K562 (cell line): ENCODE results near the gene APC2. TPM values are rescaled to one million over a fixed set of nuclear protein-coding genes. Genes with fewer than 3 reads are reported as not detected.

ENCODE experiments used
- ATAC-seq: fragments of 200-7000 bp; cut with Tn5 transposase; 3 replicates; pipeline ENCODE4 v1.9.1; 2020; ENCODE audit warnings: moderate library complexity
- BruUV-seq: library from RNA; stranded (reverse); fragments of 400-500 nt; replicated peaks from 2 replicates; lab custom pipeline; 2021; lab: Mats Ljungman, UMichigan
- CTCF ChIA-PET: fragments of 300-600 bp; formaldehyde crosslinking; extraction: SDS; loops from one replicate; lab custom pipeline; 2021; ENCODE audit warnings: low intra/inter-chr PET ratio; lab: Yijun Ruan, JAX
- POLR2A ChIA-PET: fragments of 300-600, 350-650 bp; sonication (Branson Sonifier 250); formaldehyde crosslinking; extraction: SDS; loops from one replicate; lab custom pipeline; 2021; ENCODE audit warnings: antibody characterized with exemption, inconsistent platforms; lab: Yijun Ruan, JAX
- DNase-seq, 4 experiments: peaks; one replicate each; pipeline versions ENCODE4 v3.0.0 to v3.0.0-alpha.2; 2011 to 2018; ENCODE audit warnings: low spot score in 3 of 4, mixed read lengths in 3 of 4; ENCODE audit errors: extremely low read depth in 1 of 4
- FAIRE-seq: peaks from 2 replicates; lab custom pipeline; 2011; peaks lifted over from hg19 to GRCh38; lab: Jason Lieb, UNC
- H2AFZ ChIP-seq: 2 replicates; pipeline ENCODE4 v1.6.0; 2011; ENCODE audit warnings: low read depth, low read length, control low read depth, inconsistent platforms
- H3K27ac ChIP-seq: fragments of 200-600 bp; 3 replicates; pipeline ENCODE4 v1.8.0; 2011; ENCODE audit warnings: low read depth, mild to moderate bottlenecking, control low read depth, inconsistent platforms, low read length, moderate library complexity, mixed read lengths; ENCODE audit errors: extremely low read depth
- H3K27me3 ChIP-seq, 2 experiments: fragments of 300-600 bp in 1 of 2; 2 replicates in 1 of 2; 3 replicates in 1 of 2; pipeline versions ENCODE4 v1.6.0 to v1.8.0; 2011; ENCODE audit warnings: inconsistent platforms in 2 of 2, low read length in 2 of 2, mild to moderate bottlenecking in 1 of 2, mixed read lengths in 1 of 2, moderate library complexity in 1 of 2; ENCODE audit not compliant: control insufficient read depth in 2 of 2, insufficient read depth in 2 of 2
- H3K36me3 ChIP-seq: fragments of 300-600 bp; 3 replicates; pipeline ENCODE4 v1.8.0; 2011; ENCODE audit warnings: mild to moderate bottlenecking, low read length, inconsistent platforms; ENCODE audit not compliant: control insufficient read depth, insufficient read depth
- H3K4me1 ChIP-seq, 2 experiments: fragments of 200-600 bp in 1 of 2; replicated peaks in 1 of 2; 2 replicates in 1 of 2; 3 replicates in 1 of 2; pipeline versions ENCODE4 v1.5.1 to v1.8.0; 2011; ENCODE audit warnings: inconsistent platforms in 2 of 2, low read length in 2 of 2, mild to moderate bottlenecking in 1 of 2, mixed read lengths in 1 of 2, moderate library complexity in 1 of 2; ENCODE audit not compliant: control insufficient read depth in 2 of 2, insufficient read depth in 2 of 2
- H3K4me2 ChIP-seq: 2 replicates; pipeline ENCODE4 v1.6.1; 2011; ENCODE audit warnings: low read length, control low read depth, inconsistent platforms, mixed read lengths; ENCODE audit not compliant: insufficient read depth
- H3K4me3 ChIP-seq: fragments of 200-600 bp; sonication (generic), shearing (Covaris generic); 2 replicates; pipeline ENCODE4 v1.5.1; 2016; ENCODE audit warnings: control low read depth, inconsistent platforms
- H3K79me2 ChIP-seq: fragments of 200-600 bp; 3 replicates; pipeline ENCODE4 v1.8.0; 2011; ENCODE audit warnings: low read length, inconsistent platforms; ENCODE audit not compliant: control insufficient read depth, insufficient read depth
- H3K9ac ChIP-seq, 2 experiments: 2 replicates each; pipeline versions ENCODE4 v1.6.0 to v1.6.1; 2011; ENCODE audit warnings: low read depth in 2 of 2, low read length in 2 of 2, control low read depth in 1 of 2, inconsistent platforms in 1 of 2, mild to moderate bottlenecking in 1 of 2, mixed read lengths in 1 of 2; ENCODE audit not compliant: insufficient read depth in 1 of 2
- H3K9me1 ChIP-seq: one replicate; pipeline ENCODE4 v1.6.0; 2011; ENCODE audit warnings: inconsistent platforms, mild to moderate bottlenecking, low read length, moderate library complexity; ENCODE audit not compliant: control insufficient read depth, insufficient read depth
- H3K9me3 ChIP-seq: replicated peaks from 2 replicates; pipeline ENCODE4 v1.5.1; 2011; ENCODE audit warnings: low read depth, low read length, inconsistent platforms; ENCODE audit not compliant: control insufficient read depth, insufficient read depth
- H4K20me1 ChIP-seq: replicated peaks from 2 replicates; pipeline ENCODE4 v1.6.1; 2011; ENCODE audit warnings: low read length, inconsistent platforms, mixed read lengths; ENCODE audit not compliant: control insufficient read depth, insufficient read depth
- CSDE1 ChIP-seq, 2 experiments: fragments of 450-650 bp; IDR thresholded peaks; 2 replicates each; pipeline ENCODE4 v1.6.1; 2016; ENCODE audit warnings: mild to moderate bottlenecking in 1 of 2
- E2F5 ChIP-seq: sonication (generic); formaldehyde crosslinking; IDR thresholded peaks from 2 replicates; pipeline ENCODE4 v1.8.0; 2022; ENCODE audit warnings: mild to moderate bottlenecking, missing genetic modification reagents
- GABPB1 ChIP-seq: sonication (generic); formaldehyde crosslinking; IDR thresholded peaks from 2 replicates; pipeline ENCODE4 v1.8.0; 2022; ENCODE audit warnings: mild to moderate bottlenecking, missing genetic modification reagents
- GTF2A2 ChIP-seq: IDR thresholded peaks from 2 replicates; pipeline ENCODE4 v1.6.1; 2016; ENCODE audit warnings: mild to moderate bottlenecking, missing genetic modification characterization, missing compliant biosample characterization
- MAFG ChIP-seq: fragments of 450-650 bp; conservative IDR thresholded peaks from 2 replicates; pipeline ENCODE4 v1.6.1; 2016; ENCODE audit warnings: missing genetic modification characterization, missing compliant biosample characterization
- MTA1 ChIP-seq: fragments of 450-650 bp; IDR thresholded peaks from 2 replicates; pipeline ENCODE4 v1.6.1; 2017; ENCODE audit warnings: borderline replicate concordance
- NEUROD1 ChIP-seq: fragments of 150-350 bp; IDR thresholded peaks from 2 replicates; pipeline ENCODE4 v1.6.1; 2014; ENCODE audit warnings: borderline replicate concordance, low read length, low read depth; ENCODE audit not compliant: partially characterized antibody
- NFRKB ChIP-seq: fragments of 450-650 bp; IDR thresholded peaks from 2 replicates; pipeline ENCODE4 v1.6.1; 2016; ENCODE audit warnings: low read depth
- PCBP1 ChIP-seq: fragments of 200-400 bp; formaldehyde crosslinking; IDR thresholded peaks from 2 replicates; pipeline ENCODE4 v1.6.1; 2018; ENCODE audit warnings: mild to moderate bottlenecking, low read depth, low read length; ENCODE audit not compliant: poor library complexity, severe bottlenecking
- SIN3A ChIP-seq, 2 experiments: fragments of 150-350 bp in 1 of 2; IDR thresholded peaks; 2 replicates each; pipeline ENCODE4 v1.6.1; 2011 to 2016; ENCODE audit warnings: borderline replicate concordance in 2 of 2, low read depth in 2 of 2, low read length in 2 of 2, mild to moderate bottlenecking in 2 of 2, moderate library complexity in 2 of 2; ENCODE audit not compliant: control insufficient read depth in 1 of 2
- SNIP1 ChIP-seq: fragments of 450-650 bp; IDR thresholded peaks from 2 replicates; pipeline ENCODE4 v1.7.1; 2017; ENCODE audit warnings: low read depth, mild to moderate bottlenecking
- YY1 ChIP-seq, 3 experiments: IDR thresholded peaks; 2 replicates each; pipeline ENCODE4 v1.6.1; 2011; ENCODE audit warnings: low read length in 2 of 3, mild to moderate bottlenecking in 2 of 3, moderate library complexity in 2 of 3, borderline replicate concordance in 1 of 3, control low read depth in 1 of 3, low read depth in 1 of 3; ENCODE audit not compliant: insufficient read depth in 3 of 3, insufficient replicate concordance in 2 of 3, control insufficient read depth in 1 of 3, insufficient read length in 1 of 3; ENCODE audit errors: extremely low read depth in 1 of 3
- ZNF146 ChIP-seq: IDR thresholded peaks from one replicate; pipeline ENCODE4 v1.6.1; 2018; ENCODE audit warnings: missing compliant biosample characterization; ENCODE audit not compliant: unreplicated experiment
- ZNF592 ChIP-seq: fragments of 450-650 bp; IDR thresholded peaks from 2 replicates; pipeline ENCODE4 v1.6.1; 2017; ENCODE audit warnings: antibody characterized with exemption, mild to moderate bottlenecking
- WGBS: fragments of 100-300 bp; shearing (Covaris generic); methylation state at CpG from one replicate; pipeline ENCODE4 v1.1.6; 2016; ENCODE audit warnings: low coverage, mixed read lengths; ENCODE audit not compliant: insufficient coverage; ENCODE audit errors: missing lambda C conversion rate; 5-methylcytosine and 5-hydroxymethylcytosine counted together
- in situ Hi-C: fragments of 300-500 bp; cut with MboI; formaldehyde crosslinking; loops from 4 replicates; pipeline ENCODE4 v1.15.0; 2018; ENCODE audit warnings: inconsistent platforms, mixed read lengths
- intact Hi-C: fragments of 100-400 bp; cut with micrococcal nuclease; formaldehyde crosslinking; loops from 2 replicates; pipeline ENCODE4 v1.14.2; 2022
- polyA plus RNA-seq, 8 experiments: library from polyadenylated mRNA; depleted of rRNA in 4 of 8; stranded (reverse) in 5 of 8; unstranded in 3 of 8; fragments of >200 nt; fragmentation: Nextera tagmentation in 2 of 8; fragmentation: Illumina TruSeq in 1 of 8; extraction: Ambion mirVana in 2 of 8; extraction: Trizol in 1 of 8; gene quantifications; 2 replicates each; pipeline versions ENCODE4 v1.2.1 to v1.2.3, GENCODE V29; 2011 to 2014; ENCODE audit warnings: inconsistent platforms in 1 of 8, missing spikeins in 1 of 8
- total RNA-seq, 7 experiments: library from RNA; depleted of rRNA in 6 of 7; stranded (reverse); fragments of >200 nt in 6 of 7; fragmentation: Illumina TruSeq in 2 of 7; extraction: Trizol in 2 of 7; gene quantifications; 2 replicates each; pipeline versions ENCODE4 v1.2.1 to v1.2.3, GENCODE V29; 2011 to 2021; ENCODE audit warnings: low replicate concordance in 1 of 7

APC2 gene
- total and polyA plus RNA-seq, 9 of the 15 experiments (the other 6 are each of a cell fraction or from before 2014, with no cell fraction given), result 0.01 to 0.40 (median 0.05) TPM; not detected in 3

DNA sequence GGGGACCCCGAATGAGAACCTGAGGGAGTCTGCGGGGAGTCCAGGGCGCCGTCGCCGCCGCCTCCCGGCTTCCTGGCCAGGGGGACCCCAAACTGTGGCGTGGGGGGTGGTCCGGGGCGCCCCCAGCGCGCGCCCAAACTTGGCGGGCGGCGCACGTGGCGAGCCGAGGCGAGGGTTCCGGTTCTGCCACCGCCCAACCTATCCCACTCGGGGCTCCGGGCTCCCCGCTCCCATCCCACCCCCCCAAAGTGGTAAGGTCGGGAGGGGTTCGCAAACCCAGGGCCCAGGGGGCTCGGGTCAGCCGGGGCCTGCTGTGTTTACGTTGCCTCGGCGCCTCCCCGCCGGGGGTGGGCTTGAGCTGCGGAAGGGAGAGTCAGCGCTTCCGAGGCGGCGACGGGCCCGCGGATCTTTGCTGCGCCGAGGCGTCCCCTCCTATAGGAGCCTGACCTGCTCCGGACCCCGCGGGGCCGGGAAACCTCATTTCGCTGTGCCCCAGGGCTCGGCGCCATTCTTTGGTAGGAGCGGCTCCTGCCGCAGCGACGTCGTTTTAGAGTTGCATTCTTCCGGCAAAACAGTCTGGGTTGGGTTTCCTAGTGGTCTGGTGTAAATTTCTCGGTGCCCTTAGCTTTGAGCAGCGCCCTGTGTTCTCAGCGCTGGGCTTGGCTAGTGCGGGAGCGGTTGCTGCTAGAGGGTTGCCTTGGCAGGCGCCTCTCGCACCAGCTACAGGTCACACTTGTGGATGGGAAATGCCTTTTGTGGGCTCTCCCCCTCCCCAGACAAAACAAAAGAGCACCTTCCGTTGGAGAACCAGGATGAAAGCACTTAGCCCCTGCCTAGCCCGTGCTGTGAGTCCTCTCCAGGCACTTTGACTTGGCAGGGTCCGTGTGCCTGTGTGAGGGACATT lies 41.4 kb upstream of the APC2 start:
- in situ Hi-C loops, result no loop called here
- H3K9me1 ChIP-seq, result peaks cover 17% of the 10 kb centered on the region
- H2AFZ ChIP-seq, result no peak overlapping the region
- H3K4me2 ChIP-seq, result peak overlapping the region; percentile 84
- peak overlapping the region; percentile 93 to 98 for H3K9ac ChIP-seq
- no peaks in the 10 kb centered on the region for H3K9me3 ChIP-seq
- H3K4me1 ChIP-seq, result peaks cover 23 to 69% of the 10 kb centered on the region in 2 experiments
- FAIRE-seq, result peak; percentile 19
- peaks cover 48% of the 10 kb centered on the region for H4K20me1 ChIP-seq
- intact Hi-C loops, result no loop called here
- peak; percentile 46 to 70 (median 64) for DNase-seq
- H3K79me2 ChIP-seq, result peaks cover 61% of the 10 kb centered on the region
- ATAC-seq, result peak; percentile 46
- TSS peak; percentile 62 for BruUV-seq
- POLR2A ChIA-PET, result interaction anchor here (0.6 to 1.4 kb wide), 2 partner anchors 28 to 45 kb away, joined by 4 read pairs; no protein-coding TSS in a partner anchor
- WGBS, result 1% methylated on average over 44 of the region's 69 CpGs
- H3K36me3 ChIP-seq, result peaks cover 49% of the 10 kb centered on the region; the same call in 2 of the 3 replicates
- peak overlapping the region; percentile 99 for H3K27ac ChIP-seq
- H3K27me3 ChIP-seq, result no peaks in the 10 kb centered on the region
- peak overlapping the region; percentile 99 for H3K4me3 ChIP-seq
- CTCF ChIA-PET, result no interaction called here
- peak in 1 of 2 experiments; percentile 21; a peak in 1 of 4 replicates for TF ChIP-seq SIN3A (IDR thresholded peaks at IDR 0.05; ENCODE audit: borderline replicate concordance in 2 of 2, control insufficient read depth in 1 of 2, low read depth in 2 of 2, low read length in 2 of 2)
- TF ChIP-seq MTA1, result no peak
- peak in 1 of 3 experiments; percentile 55 for TF ChIP-seq YY1 (IDR thresholded peaks at IDR 0.05; ENCODE audit: borderline replicate concordance in 1 of 3, control insufficient read depth in 1 of 3, extremely low read depth in 1 of 3, insufficient read depth in 3 of 3, insufficient read length in 1 of 3, insufficient replicate concordance in 2 of 3, low read depth in 1 of 3, low read length in 2 of 3)
- TF ChIP-seq ZNF592, result peak; percentile 51; the same call in 1 of the 2 replicates
- no peak for TF ChIP-seq SNIP1
- no peak for TF ChIP-seq E2F5
- no peak for TF ChIP-seq CSDE1 (IDR thresholded peaks at IDR 0.05)
- no peak for TF ChIP-seq ZNF146 (CRISPR knock-in tag)
- no peak for TF ChIP-seq GTF2A2 (tag)
- no peak for TF ChIP-seq NFRKB
- TF ChIP-seq GABPB1 (CRISPR knock-in tag), result peak; percentile 45; the same call in 1 of the 2 replicates
- peak; percentile 80 for TF ChIP-seq PCBP1
- no peak for TF ChIP-seq MAFG (tag)
- no peak for TF ChIP-seq NEUROD1
